ACHN (cell line): Measurements from ENCODE around the gene AGMAT.

Source experiments
- DNase-seq: peaks from one replicate; pipeline ENCODE4 v3.0.0-alpha.2; 2015
- in situ Hi-C: cut with HindIII; loops from 2 replicates; pipeline ENCODE4 v1.10.0; 2017; ENCODE audit warnings: low sequenced_read_pairs, low pct_ligation_motif_present, low pct_unique_long_range_greater_than_20kb

AGMAT gene

GRCh38 chr1:15575549-15576150, 9.2 kb downstream of the AGMAT start:
- in situ Hi-C loops = no loop called here
- no peak for DNase-seq

DNA sequence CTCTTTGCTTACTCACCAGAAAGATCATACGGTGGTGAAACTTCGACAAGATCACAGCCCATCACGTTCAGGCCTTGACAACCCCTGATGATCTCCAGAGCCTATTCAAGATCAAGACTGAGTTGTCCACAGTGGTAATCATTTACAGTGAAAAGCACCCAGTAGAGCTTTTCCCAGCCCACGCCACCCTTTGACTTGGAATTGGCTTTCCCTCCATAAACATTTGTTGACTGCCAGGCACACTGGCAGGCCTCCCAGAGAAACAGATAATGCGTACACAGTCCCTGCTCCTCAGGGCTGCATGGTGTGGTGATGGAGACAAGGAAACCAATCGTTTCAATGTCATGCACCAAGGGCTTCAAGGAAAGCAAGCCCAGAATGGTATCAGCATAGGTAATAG, 10.1 kb downstream of the AGMAT start:
- in situ Hi-C loops = no loop called here
- DNase-seq = no peak

- DNase-seq = no peak
These were observed 11.4 kb downstream of the AGMAT start for GRCh38 chr1:15573477-15573876.

DNA sequence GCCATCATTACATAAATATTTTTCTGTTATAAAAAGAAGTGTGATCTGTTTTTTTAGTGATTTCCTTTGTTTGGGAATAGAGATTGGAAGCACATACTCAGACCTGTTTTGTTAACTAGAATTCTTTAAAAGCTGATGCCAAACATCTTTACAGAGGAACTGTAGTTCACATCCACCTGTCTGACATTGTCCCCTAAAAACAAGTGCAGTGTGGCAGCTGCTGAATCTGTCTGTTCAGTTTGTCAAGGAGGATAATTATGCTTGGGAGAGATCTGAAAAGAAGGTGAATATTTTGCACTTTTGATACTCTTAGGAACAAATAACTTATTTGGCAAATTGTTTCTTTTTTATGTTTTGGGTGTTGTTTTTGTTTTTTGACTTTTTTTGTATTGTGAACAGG, 13.6 kb downstream of the AGMAT start:
- in situ Hi-C loops = no loop called here
- DNase-seq = no peak

More at GRCh38 chr1:15573477-15573876, 11.4 kb downstream of the AGMAT start:
- in situ Hi-C loops = no loop called here

DNA sequence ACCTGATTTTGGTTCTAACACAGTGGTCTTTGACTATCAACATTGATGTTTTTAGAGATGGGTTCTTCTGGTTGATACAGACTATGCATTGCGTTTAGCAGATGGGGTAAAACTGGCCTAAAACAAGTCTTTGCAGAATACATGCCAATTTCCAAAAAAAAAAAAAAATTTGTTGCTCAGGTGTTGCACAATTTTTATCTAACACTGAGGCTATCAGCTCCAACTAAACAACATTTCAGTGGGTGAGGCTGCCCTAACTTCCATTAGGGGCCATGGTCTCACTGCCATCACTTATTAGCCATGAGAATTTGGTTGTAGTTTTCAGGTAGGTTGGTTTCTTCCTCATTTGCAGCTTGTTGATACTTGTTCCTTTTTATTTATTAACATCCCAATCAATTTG, 14.0 kb downstream of the AGMAT start:
- no peak for DNase-seq
- in situ Hi-C loops = no loop called here

GRCh38 chr1:15568387-15569073, 16.3 kb downstream of the AGMAT start:
- in situ Hi-C loops = no loop called here
- no peak for DNase-seq

- in situ Hi-C loops = no loop called here
- no peak for DNase-seq
These were observed 25.6 kb downstream of the AGMAT start for GRCh38 chr1:15559189-15559810.

- no peak for DNase-seq
- in situ Hi-C loops = no loop called here
These were observed 26.3 kb downstream of the AGMAT start for GRCh38 chr1:15558516-15558915.

DNA sequence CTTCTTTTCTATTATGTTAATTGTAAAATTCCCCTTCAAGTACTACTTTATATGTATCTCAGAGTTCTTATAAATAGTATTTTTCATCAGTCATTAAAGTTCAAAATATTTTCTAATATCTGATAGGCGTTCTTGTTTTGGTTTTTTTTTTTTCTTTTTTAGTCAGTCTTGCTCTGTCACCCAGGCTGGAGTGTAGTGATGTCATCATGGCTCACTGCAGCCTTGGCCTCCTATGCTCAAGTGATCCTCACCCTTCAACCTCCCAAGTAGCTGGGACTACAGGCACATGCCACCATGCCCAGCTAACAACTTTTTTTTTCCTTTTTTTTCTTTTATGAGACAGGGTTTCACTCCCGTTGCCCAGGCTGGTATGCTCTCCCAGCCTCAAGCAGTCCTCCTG, 27.3 kb downstream of the AGMAT start:
- in situ Hi-C loops = no loop called here
- DNase-seq = no peak

- no peak for DNase-seq
- in situ Hi-C loops = no loop called here
These were observed 27.8 kb downstream of the AGMAT start for GRCh38 chr1:15557008-15557407.

DNA sequence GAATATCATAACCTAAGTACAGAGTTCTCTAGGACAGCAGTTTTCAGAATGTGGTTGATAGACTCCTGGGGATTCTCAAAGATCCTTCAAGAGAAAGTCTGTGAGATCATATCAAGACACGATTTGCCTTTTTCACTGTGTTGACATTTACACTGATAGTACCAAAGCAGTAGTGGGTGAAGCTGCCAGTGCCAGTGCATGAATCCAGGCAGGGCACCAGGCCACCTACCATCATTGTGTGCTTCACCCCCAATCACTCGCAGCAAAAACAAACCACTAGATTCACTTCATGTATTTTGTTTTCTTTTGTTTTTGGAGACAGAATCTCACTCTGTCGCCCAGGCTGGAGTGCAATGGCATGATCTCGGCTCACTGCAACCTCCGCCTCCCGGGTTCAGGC, 34.3 kb downstream of the AGMAT start:
- DNase-seq = no peak
- in situ Hi-C loops = no loop called here

DNA sequence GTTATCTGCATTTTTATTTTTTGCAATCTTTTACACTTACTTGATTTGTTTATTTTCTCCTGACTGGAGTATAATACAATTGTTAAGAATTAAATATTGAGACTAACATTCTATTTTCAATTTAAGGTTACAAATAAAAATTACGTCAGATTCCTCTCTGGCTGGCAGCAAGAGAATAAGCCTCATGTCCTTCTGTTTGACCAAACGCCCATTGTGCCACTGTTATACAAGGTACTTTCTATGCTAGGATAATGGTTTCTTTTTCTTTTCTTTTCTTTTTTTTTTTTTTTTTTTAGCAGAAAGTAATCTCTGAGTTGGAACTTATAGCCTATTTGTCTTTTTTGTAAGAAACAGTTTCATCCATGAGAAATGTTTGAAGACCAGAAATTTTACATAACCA, 38.2 kb downstream of the AGMAT start:
- no peak for DNase-seq
- in situ Hi-C loops = no loop called here

DNA sequence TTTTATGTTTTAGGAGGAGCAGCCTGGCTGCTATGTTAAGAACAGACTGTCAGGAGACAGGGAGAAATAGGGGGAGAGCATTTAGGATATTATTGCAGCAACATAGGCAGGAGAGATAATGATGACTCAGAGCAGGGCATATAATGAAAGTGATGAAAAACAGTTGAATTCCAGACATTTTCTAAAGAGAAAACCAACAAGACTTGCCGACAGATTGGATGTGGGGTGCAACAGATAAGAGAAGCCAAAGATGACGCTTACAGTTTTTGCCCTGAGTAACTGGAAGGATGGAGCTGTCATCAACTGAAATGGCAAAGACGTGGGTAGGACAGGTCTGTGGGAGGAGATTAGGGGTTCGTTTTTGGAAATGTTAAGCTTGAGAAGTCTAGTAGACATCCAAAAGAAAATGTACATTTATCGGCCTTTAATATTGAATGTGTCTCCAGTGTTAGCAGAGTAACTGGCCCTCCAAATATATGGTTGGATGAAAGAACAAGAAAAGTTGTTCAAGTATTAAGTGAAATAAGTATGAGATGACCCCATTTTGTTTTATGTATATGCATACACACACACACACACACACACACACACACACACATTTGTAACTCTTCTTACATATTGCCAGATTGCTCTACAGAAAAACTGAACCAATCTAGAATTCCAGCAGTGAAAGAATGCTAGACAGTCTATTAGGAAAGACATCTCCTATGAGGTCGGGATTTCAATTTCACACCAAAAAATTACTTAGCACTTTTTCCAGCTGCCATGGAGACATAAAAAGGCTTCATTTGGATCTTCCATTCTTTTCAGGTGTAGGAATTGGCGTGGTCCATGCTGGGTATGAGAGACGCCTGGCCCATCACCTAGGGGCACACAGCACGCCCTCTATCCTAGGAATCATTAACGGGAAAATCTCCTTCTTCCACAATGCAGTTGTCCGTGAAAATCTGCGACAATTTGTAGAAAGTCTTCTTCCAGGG, 41.0 kb downstream of the AGMAT start:
- in situ Hi-C loops = no loop called here
- DNase-seq = no peak

- no peak for DNase-seq
- in situ Hi-C loops = no loop called here
These were observed 41.6 kb downstream of the AGMAT start for GRCh38 chr1:15543251-15543588.

GRCh38 chr1:15542388-15543250, 42.2 kb downstream of the AGMAT start:
- DNase-seq = no peak
- in situ Hi-C loops = no loop called here

DNA sequence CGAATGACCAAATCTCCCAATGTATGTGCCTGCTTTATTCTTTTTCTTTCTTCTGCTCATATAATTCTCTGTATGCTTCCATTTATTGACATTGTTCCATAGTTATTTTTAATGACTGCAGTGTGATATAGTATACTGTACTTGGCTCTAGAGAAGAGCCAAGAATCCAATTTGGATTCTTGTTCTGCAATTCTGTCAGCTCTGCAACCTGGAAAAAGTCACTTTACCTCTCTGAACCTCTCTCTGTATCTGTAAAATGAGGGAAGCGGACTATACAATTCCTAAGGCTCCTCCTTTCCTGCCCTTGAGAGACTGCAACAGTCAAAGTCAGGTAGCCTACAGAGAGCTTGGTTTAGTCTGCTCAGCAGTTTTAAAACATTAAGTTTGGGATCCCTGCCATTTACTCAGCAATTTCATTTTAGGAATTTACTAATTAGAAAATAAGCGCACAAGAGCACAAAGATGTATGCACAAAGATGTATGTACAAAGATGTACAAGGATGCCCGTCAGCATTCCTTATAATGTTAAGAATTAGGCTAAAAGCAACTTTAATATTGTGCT, 43.5 kb downstream of the AGMAT start:
- no peak for DNase-seq
- in situ Hi-C loops = no loop called here

DNA sequence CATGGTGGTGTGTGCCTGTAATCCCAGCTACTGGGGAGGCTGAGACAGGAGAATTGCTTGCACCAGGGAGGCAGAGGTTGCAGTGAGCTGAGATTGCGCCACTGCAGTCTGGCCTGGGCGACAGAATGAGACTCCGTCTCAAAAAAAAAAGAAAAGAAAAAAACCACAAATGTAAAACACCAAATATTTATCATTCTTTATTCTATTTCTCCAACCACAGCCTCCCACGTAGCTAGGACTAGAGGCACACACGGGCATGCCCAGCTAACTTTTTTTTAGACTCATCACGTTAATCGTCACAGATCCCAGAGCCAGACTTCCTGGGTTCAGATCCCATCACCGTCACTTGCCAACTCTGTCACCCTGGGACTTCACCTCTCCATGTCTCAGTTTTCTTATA, 44.7 kb downstream of the AGMAT start:
- in situ Hi-C loops = no loop called here
- no peak for DNase-seq

- DNase-seq = no peak
- in situ Hi-C loops = no loop called here
These were observed 46.1 kb downstream of the AGMAT start for GRCh38 chr1:15538771-15539170.
